GM12878 (cell line): ENCODE measurements around the gene ITM2C. TPM values are rescaled to one million over a fixed set of nuclear protein-coding genes. Genes with fewer than 3 reads are reported as not detected.

Experiments
- ATAC-seq: fragments of 200-7000 bp; cut with Tn5 transposase; 3 replicates; pipeline ENCODE4 v1.9.1; 2020; ENCODE audit warnings: mild to moderate bottlenecking, moderate library complexity
- BruUV-seq: library from RNA; stranded (reverse); fragments of 400-500 nt; replicated peaks from 2 replicates; lab custom pipeline; 2021; lab: Mats Ljungman, UMichigan
- CTCF ChIA-PET: fragments of 300-600 bp; sonication (Branson Sonifier 250); formaldehyde crosslinking; extraction: SDS; loops from one replicate; lab custom pipeline; 2021; ENCODE audit warnings: inconsistent platforms; lab: Yijun Ruan, JAX
- POLR2A ChIA-PET: fragments of 350-600 bp; formaldehyde crosslinking; extraction: SDS; loops from one replicate; lab custom pipeline; 2021; ENCODE audit warnings: inconsistent platforms; lab: Charles Lee
- RAD21 ChIA-PET: fragments of 300-600 bp; sonication (Branson Sonifier 250); formaldehyde crosslinking; loops from one replicate; lab custom pipeline; 2023; ENCODE audit warnings: antibody characterized with exemption; ENCODE audit not compliant: unreplicated experiment; lab: Charles Lee
- SMC1A ChIA-PET: fragments of 300-600 bp; sonication (Branson Sonifier 250); formaldehyde crosslinking; loops from one replicate; lab custom pipeline; 2023; ENCODE audit not compliant: unreplicated experiment, uncharacterized antibody; lab: Charles Lee
- DNase-seq: peaks from one replicate; pipeline ENCODE4 v3.0.0-alpha.2; 2011; ENCODE audit warnings: low read depth, low spot score
- FAIRE-seq: peaks from 3 replicates; lab custom pipeline; 2011; peaks lifted over from hg19 to GRCh38; lab: Jason Lieb, UNC
- H2AFZ ChIP-seq: 2 replicates; pipeline ENCODE4 v1.6.0; 2011; ENCODE audit warnings: low read depth, low read length, control low read depth; ENCODE audit not compliant: control insufficient read depth
- H3K27ac ChIP-seq: 2 replicates; pipeline ENCODE4 v1.5.1; 2011; ENCODE audit warnings: control low read depth; ENCODE audit not compliant: control insufficient read depth, insufficient read depth
- H3K27me3 ChIP-seq, 2 experiments: replicated peaks in 1 of 2; 2 replicates each; pipeline versions ENCODE4 v1.6.0 to v1.6.1; 2011; ENCODE audit warnings: low read length in 1 of 2; ENCODE audit not compliant: control insufficient read depth in 2 of 2, insufficient read depth in 2 of 2
- H3K36me3 ChIP-seq, 2 experiments: 2 replicates each; pipeline ENCODE4 v1.5.1; 2011; ENCODE audit warnings: low read length in 1 of 2; ENCODE audit not compliant: control insufficient read depth in 2 of 2, insufficient read depth in 2 of 2
- H3K4me1 ChIP-seq: 2 replicates; pipeline ENCODE4 v1.6.1; 2011; ENCODE audit warnings: mild to moderate bottlenecking, low read length, moderate library complexity, mixed read lengths; ENCODE audit not compliant: control insufficient read depth, insufficient read depth
- H3K4me2 ChIP-seq: 2 replicates; pipeline ENCODE4 v1.6.0; 2011; ENCODE audit warnings: control low read depth; ENCODE audit not compliant: control insufficient read depth, insufficient read depth
- H3K4me3 ChIP-seq: fragments of 200-600 bp; sonication (generic); 2 replicates; pipeline ENCODE4 v1.5.1; 2016
- H3K79me2 ChIP-seq: 2 replicates; pipeline ENCODE4 v1.6.0; 2011; ENCODE audit warnings: low read length; ENCODE audit not compliant: control insufficient read depth, insufficient read depth
- H3K9ac ChIP-seq: 2 replicates; pipeline ENCODE4 v1.8.0; 2011; ENCODE audit warnings: low read length, control low read depth, mixed read lengths; ENCODE audit not compliant: control insufficient read depth, insufficient read depth
- H3K9me3 ChIP-seq: replicated peaks from 3 replicates; pipeline ENCODE4 v1.5.1; 2011; ENCODE audit warnings: mild to moderate bottlenecking, low read length; ENCODE audit not compliant: control insufficient read depth, insufficient read depth
- H4K20me1 ChIP-seq: 2 replicates; pipeline ENCODE4 v1.6.0; 2011; ENCODE audit not compliant: control insufficient read depth, insufficient read depth
- BHLHE40 ChIP-seq, 2 experiments: fragments of 450-650 bp in 1 of 2; IDR thresholded peaks; 2 replicates each; pipeline ENCODE4 v1.6.1; 2011 to 2017; ENCODE audit warnings: low read depth in 2 of 2, borderline replicate concordance in 1 of 2, improper control_type of control experiment in 1 of 2, low read length in 1 of 2, mild to moderate bottlenecking in 1 of 2
- CHD4 ChIP-seq: fragments of 200-600 bp; sonication (generic); IDR thresholded peaks from 2 replicates; pipeline ENCODE4 v1.6.1; 2016; ENCODE audit warnings: mild to moderate bottlenecking
- EED ChIP-seq: sonication (generic); IDR thresholded peaks from 2 replicates; pipeline ENCODE4 v1.6.1; 2016; ENCODE audit warnings: antibody characterized with exemption, low read depth
- ESRRA ChIP-seq: IDR thresholded peaks from 2 replicates; pipeline ENCODE4 v1.6.1; 2012; ENCODE audit warnings: mild to moderate bottlenecking, low read length, improper control_type of control experiment
- IKZF1 ChIP-seq: fragments of 450-650 bp; conservative IDR thresholded peaks from 2 replicates; pipeline ENCODE4 v1.6.1; 2017; ENCODE audit warnings: antibody characterized with exemption, mild to moderate bottlenecking
- KAT2A ChIP-seq: conservative IDR thresholded peaks from 2 replicates; pipeline ENCODE4 v1.6.1; 2011; ENCODE audit warnings: low read depth, low read length; ENCODE audit not compliant: control insufficient read depth
- KLF5 ChIP-seq: fragments of 450-650 bp; IDR thresholded peaks from 2 replicates; pipeline ENCODE4 v1.6.1; 2014; ENCODE audit warnings: mild to moderate bottlenecking; ENCODE audit not compliant: partially characterized antibody
- POLR2AphosphoS2 ChIP-seq: IDR thresholded peaks from 2 replicates; pipeline ENCODE4 v1.6.1; 2011; ENCODE audit warnings: low read depth, mild to moderate bottlenecking, low read length, improper control_type of control experiment, moderate library complexity
- SMC3 ChIP-seq: IDR thresholded peaks from 2 replicates; pipeline ENCODE4 v1.6.1; 2011; ENCODE audit warnings: low read length, improper control_type of control experiment, borderline replicate concordance
- ZNF274 ChIP-seq: IDR thresholded peaks from one replicate; pipeline ENCODE4 v1.8.0; 2011; ENCODE audit not compliant: insufficient read length, insufficient read depth
- WGBS: methylation state at CpG from one replicate; pipeline ENCODE4 v1.1.6; 2016; ENCODE audit warnings: low lambda C conversion rate; ENCODE audit not compliant: insufficient replicate concordance, insufficient coverage; ENCODE audit errors: missing lambda C conversion rate; 5-methylcytosine and 5-hydroxymethylcytosine counted together
- in situ Hi-C: fragments of 300-500 bp; cut with MboI; formaldehyde crosslinking; loops from 9 replicates; pipeline ENCODE4 v1.14.3; 2018; ENCODE audit warnings: mixed read lengths
- intact Hi-C: fragments of 100-400 bp; cut with micrococcal nuclease; formaldehyde crosslinking; loops from one replicate; pipeline ENCODE4 v1.14.2; 2022; ENCODE audit not compliant: unreplicated experiment
- polyA plus RNA-seq, 11 experiments: library from polyadenylated mRNA; depleted of rRNA in 4 of 11; unstranded in 6 of 11; stranded (reverse) in 5 of 11; fragments of >200 nt; fragmentation: Nextera tagmentation in 4 of 11; fragmentation: Illumina TruSeq in 1 of 11; extraction: Ambion mirVana in 4 of 11; extraction: Trizol in 1 of 11; gene quantifications; 1 replicate in 1 of 11; 2 replicates in 10 of 11; pipeline versions ENCODE4 v1.2.1 to v1.2.3, GENCODE V29; 2011 to 2016; ENCODE audit warnings: inconsistent platforms in 2 of 11, missing spikeins in 2 of 11, low read depth in 1 of 11
- total RNA-seq, 4 experiments: library from RNA; depleted of rRNA in 3 of 4; stranded (reverse); fragments of >200 nt in 3 of 4; fragmentation: Illumina TruSeq in 1 of 4; extraction: Trizol in 1 of 4; gene quantifications; 2 replicates each; pipeline versions ENCODE4 v1.2.1 to v1.2.3, GENCODE V29; 2013 to 2021
- TF ChIP-seq, protein P1 (sequence below): fragments of 150-350 bp; IDR thresholded peaks from 2 replicates; pipeline ENCODE4 v1.6.1; 2016; ENCODE audit warnings: low read depth, low read length
- TF ChIP-seq, protein P2 (sequence below): IDR thresholded peaks from 2 replicates; pipeline ENCODE4 v1.6.1; 2012; ENCODE audit warnings: low read depth, low read length, improper control_type of control experiment
- TF ChIP-seq, protein P3 (sequence below): fragments of 150-350 bp; IDR thresholded peaks from 2 replicates; pipeline ENCODE4 v1.6.1; 2014; ENCODE audit warnings: mild to moderate bottlenecking, low read depth, low read length
- TF ChIP-seq, protein P4 (sequence below), 3 experiments: IDR thresholded peaks in 2 of 3; conservative IDR thresholded peaks in 1 of 3; 2 replicates each; pipeline ENCODE4 v1.5.1; 2011; ENCODE audit warnings: low read depth in 3 of 3, low read length in 3 of 3, mild to moderate bottlenecking in 3 of 3, control low read depth in 2 of 3, moderate library complexity in 2 of 3, inconsistent platforms in 1 of 3, mixed read lengths in 1 of 3; ENCODE audit not compliant: control insufficient read depth in 2 of 3, insufficient read depth in 1 of 3; ENCODE audit errors: extremely low read depth in 1 of 3

Gene ITM2C
- total and polyA plus RNA-seq, 10 of the 15 experiments (the other 5 are each of a cell fraction or from before 2014, with no cell fraction given), result 5.4 to 195 (median 149) TPM

DNA sequence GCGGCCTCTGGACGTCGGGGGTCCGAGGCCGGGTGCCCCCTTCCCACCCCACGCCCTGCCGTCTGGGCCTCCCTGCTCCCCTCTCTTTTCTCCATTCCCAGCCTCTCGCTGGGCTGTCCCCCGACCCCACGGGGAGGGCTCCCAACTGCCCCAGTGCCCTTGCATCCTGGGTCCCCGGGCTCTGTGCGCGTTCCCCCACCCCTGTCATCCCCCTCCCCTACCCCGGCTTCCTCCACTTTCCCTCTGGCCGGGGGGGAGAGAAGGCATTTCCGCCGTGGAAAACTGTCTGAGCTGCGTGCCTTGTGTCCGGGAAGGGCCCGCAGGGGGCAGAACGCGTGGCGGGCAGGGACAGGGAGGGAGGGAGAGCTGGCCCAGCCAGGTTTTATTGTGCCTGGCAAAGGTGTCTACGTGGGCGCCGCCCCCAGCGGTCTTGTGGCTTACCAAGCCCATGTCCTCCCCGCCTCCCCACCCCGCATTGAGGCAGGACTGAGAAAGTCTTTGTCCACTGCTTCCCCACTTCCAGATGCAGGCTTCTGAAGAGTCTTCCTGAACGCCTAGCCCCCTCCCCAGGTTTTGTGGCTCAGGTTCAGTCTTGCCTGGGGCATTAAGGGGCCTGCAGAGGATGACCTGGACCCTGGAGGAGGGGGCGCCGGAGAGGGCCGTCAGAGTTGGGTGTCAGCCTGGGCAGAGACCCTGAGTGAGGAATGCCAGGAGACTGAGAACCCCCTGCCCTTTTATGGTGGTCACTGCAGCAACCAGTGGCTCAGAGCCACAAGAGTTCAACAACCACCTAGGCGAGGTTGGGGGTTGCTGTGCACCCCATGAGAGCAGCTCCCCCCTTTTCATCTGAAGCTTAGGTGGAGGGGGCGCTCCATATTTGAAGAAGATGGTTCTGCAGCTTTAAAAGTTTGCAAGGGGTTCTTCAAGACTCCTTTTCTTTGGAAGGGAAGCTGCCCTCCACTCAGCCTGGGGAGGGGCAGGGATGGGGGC, 1.3 kb downstream of the ITM2C start:
- peak overlapping the region; percentile 76; the same call in 1 of the 2 replicates for H3K9ac ChIP-seq
- intact Hi-C loops, result loop anchor here (2.0 kb wide), 1 partner anchor 29 kb away; no protein-coding TSS in a partner anchor
- no peak overlapping the region for H2AFZ ChIP-seq
- peaks cover 7% of the 10 kb centered on the region for H3K79me2 ChIP-seq
- ChIA-PET CTCF (interaction anchor here (0.9 to 4.9 kb wide), 14 partner anchors 15 to 186 kb away, joined by 3 to 25 read pairs (median 3); partner anchors contain the start of gene GPR55), RAD21 (interaction anchor here (0.9 to 1.5 kb wide), 6 partner anchors 9 to 121 kb away, joined by 3 to 5 read pairs (median 3); partner anchors contain the start of gene GPR55), POLR2A (interaction anchor here (0.9 to 1.4 kb wide), 3 partner anchors 9 to 60 kb away, joined by 3 to 5 read pairs (median 3); partner anchors contain the start of gene GPR55), SMC1A (interaction anchor here (0.9 to 1.8 kb wide), 11 partner anchors 8 to 121 kb away, joined by 3 to 6 read pairs (median 4); partner anchors contain the start of gene GPR55)
- in situ Hi-C loops, result no loop called here
- 31% methylated on average over 24 of the region's 35 CpGs for WGBS
- TSS peak; percentile 24 for BruUV-seq
- H3K9me3 ChIP-seq, result no peaks in the 10 kb centered on the region
- H3K27ac ChIP-seq, result peak overlapping the region; percentile 33
- no peaks in the 10 kb centered on the region for H3K36me3 ChIP-seq
- H3K27me3 ChIP-seq, result no peaks in the 10 kb centered on the region; a peak in 2 of 4 replicates
- H3K4me3 ChIP-seq, result peak overlapping the region; percentile 97
- H4K20me1 ChIP-seq, result no peaks in the 10 kb centered on the region
- no peak for FAIRE-seq
- peak; percentile 44 for ATAC-seq
- H3K4me1 ChIP-seq, result peaks cover 29% of the 10 kb centered on the region
- peak overlapping the region; percentile 88 for H3K4me2 ChIP-seq
- DNase-seq, result no peak
- no peak for TF ChIP-seq KAT2A
- peak; percentile 58 for TF ChIP-seq KLF5
- no peak for TF ChIP-seq ZNF274
- TF ChIP-seq ESRRA, result no peak
- TF ChIP-seq IKZF1, result peak; percentile 31
- no peak for TF ChIP-seq CHD4
- no peak for TF ChIP-seq POLR2AphosphoS2
- TF ChIP-seq, protein P1, sequence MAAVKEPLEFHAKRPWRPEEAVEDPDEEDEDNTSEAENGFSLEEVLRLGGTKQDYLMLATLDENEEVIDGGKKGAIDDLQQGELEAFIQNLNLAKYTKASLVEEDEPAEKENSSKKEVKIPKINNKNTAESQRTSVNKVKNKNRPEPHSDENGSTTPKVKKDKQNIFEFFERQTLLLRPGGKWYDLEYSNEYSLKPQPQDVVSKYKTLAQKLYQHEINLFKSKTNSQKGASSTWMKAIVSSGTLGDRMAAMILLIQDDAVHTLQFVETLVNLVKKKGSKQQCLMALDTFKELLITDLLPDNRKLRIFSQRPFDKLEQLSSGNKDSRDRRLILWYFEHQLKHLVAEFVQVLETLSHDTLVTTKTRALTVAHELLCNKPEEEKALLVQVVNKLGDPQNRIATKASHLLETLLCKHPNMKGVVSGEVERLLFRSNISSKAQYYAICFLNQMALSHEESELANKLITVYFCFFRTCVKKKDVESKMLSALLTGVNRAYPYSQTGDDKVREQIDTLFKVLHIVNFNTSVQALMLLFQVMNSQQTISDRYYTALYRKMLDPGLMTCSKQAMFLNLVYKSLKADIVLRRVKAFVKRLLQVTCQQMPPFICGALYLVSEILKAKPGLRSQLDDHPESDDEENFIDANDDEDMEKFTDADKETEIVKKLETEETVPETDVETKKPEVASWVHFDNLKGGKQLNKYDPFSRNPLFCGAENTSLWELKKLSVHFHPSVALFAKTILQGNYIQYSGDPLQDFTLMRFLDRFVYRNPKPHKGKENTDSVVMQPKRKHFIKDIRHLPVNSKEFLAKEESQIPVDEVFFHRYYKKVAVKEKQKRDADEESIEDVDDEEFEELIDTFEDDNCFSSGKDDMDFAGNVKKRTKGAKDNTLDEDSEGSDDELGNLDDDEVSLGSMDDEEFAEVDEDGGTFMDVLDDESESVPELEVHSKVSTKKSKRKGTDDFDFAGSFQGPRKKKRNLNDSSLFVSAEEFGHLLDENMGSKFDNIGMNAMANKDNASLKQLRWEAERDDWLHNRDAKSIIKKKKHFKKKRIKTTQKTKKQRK, result no peak
- TF ChIP-seq, protein P2, sequence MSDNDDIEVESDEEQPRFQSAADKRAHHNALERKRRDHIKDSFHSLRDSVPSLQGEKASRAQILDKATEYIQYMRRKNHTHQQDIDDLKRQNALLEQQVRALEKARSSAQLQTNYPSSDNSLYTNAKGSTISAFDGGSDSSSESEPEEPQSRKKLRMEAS, result no peak
- no peak for TF ChIP-seq SMC3
- TF ChIP-seq EED, result peak; percentile 47; the same call in 1 of the 2 replicates
- peak in 1 of 2 experiments; percentile 75; a peak in 2 of 4 replicates for TF ChIP-seq BHLHE40 (IDR thresholded peaks at IDR 0.05; ENCODE audit: borderline replicate concordance in 1 of 2, low read depth in 2 of 2, low read length in 1 of 2)
- TF ChIP-seq, protein P3, sequence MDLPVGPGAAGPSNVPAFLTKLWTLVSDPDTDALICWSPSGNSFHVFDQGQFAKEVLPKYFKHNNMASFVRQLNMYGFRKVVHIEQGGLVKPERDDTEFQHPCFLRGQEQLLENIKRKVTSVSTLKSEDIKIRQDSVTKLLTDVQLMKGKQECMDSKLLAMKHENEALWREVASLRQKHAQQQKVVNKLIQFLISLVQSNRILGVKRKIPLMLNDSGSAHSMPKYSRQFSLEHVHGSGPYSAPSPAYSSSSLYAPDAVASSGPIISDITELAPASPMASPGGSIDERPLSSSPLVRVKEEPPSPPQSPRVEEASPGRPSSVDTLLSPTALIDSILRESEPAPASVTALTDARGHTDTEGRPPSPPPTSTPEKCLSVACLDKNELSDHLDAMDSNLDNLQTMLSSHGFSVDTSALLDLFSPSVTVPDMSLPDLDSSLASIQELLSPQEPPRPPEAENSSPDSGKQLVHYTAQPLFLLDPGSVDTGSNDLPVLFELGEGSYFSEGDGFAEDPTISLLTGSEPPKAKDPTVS, result no peak
- TF ChIP-seq, protein P4, sequence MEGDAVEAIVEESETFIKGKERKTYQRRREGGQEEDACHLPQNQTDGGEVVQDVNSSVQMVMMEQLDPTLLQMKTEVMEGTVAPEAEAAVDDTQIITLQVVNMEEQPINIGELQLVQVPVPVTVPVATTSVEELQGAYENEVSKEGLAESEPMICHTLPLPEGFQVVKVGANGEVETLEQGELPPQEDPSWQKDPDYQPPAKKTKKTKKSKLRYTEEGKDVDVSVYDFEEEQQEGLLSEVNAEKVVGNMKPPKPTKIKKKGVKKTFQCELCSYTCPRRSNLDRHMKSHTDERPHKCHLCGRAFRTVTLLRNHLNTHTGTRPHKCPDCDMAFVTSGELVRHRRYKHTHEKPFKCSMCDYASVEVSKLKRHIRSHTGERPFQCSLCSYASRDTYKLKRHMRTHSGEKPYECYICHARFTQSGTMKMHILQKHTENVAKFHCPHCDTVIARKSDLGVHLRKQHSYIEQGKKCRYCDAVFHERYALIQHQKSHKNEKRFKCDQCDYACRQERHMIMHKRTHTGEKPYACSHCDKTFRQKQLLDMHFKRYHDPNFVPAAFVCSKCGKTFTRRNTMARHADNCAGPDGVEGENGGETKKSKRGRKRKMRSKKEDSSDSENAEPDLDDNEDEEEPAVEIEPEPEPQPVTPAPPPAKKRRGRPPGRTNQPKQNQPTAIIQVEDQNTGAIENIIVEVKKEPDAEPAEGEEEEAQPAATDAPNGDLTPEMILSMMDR (IDR thresholded peaks at IDR 0.05 in 2 of 3, conservative IDR thresholded peaks at IDR 0.05 in 1 of 3; ENCODE audit: control insufficient read depth in 2 of 3, extremely low read depth in 1 of 3, insufficient read depth in 1 of 3, low read depth in 3 of 3, low read length in 3 of 3), result peak in 1 of 3 experiments; percentile 18; a peak in 1 of 6 replicates
